T-helper 2 cell treated with Interferon-gamma antibody and Interleukin-4, amounts not matched to agents 100 ng/mL and 5 ng/mL, for 36 hours (primary cell): ENCODE measurements around the gene RBM26. TPM values are rescaled to one million over a fixed set of nuclear protein-coding genes. Genes with fewer than 3 reads are reported as not detected.

Source experiments
- intact Hi-C: fragments of 100-400 bp; cut with micrococcal nuclease; formaldehyde crosslinking; loops from one replicate; pipeline ENCODE4 v1.15.1; 2023
- total RNA-seq: library from RNA; stranded (reverse); gene quantifications from 2 replicates; pipeline ENCODE4 v1.2.3, GENCODE V29; 2022

RBM26 gene, protein sequence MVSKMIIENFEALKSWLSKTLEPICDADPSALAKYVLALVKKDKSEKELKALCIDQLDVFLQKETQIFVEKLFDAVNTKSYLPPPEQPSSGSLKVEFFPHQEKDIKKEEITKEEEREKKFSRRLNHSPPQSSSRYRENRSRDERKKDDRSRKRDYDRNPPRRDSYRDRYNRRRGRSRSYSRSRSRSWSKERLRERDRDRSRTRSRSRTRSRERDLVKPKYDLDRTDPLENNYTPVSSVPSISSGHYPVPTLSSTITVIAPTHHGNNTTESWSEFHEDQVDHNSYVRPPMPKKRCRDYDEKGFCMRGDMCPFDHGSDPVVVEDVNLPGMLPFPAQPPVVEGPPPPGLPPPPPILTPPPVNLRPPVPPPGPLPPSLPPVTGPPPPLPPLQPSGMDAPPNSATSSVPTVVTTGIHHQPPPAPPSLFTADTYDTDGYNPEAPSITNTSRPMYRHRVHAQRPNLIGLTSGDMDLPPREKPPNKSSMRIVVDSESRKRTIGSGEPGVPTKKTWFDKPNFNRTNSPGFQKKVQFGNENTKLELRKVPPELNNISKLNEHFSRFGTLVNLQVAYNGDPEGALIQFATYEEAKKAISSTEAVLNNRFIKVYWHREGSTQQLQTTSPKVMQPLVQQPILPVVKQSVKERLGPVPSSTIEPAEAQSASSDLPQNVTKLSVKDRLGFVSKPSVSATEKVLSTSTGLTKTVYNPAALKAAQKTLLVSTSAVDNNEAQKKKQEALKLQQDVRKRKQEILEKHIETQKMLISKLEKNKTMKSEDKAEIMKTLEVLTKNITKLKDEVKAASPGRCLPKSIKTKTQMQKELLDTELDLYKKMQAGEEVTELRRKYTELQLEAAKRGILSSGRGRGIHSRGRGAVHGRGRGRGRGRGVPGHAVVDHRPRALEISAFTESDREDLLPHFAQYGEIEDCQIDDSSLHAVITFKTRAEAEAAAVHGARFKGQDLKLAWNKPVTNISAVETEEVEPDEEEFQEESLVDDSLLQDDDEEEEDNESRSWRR
- total RNA-seq = 75.0 and 75.5 TPM in 2 replicates

GRCh38 chr13:79405831-79406596 lies at the start of gene RBM26:
Gene RBM26, minus strand, starts transcription at chr13:79406255. Its CDS starts 481 bp downstream, at chr13:79405774.
- intact Hi-C loops = loop anchor here (1.0 to 10.0 kb wide), 7 partner anchors 13 to 1711 kb away; partner anchors contain the start of genes NDFIP2, OBI1 and SLAIN1

GRCh38 chr13:79455331-79455730 lies 49.3 kb upstream of the RBM26 start:
- intact Hi-C loops = loop anchor here (10.0 kb wide), 1 partner anchor 261 kb away; no protein-coding TSS in a partner anchor

- intact Hi-C loops = loop anchor here (10.0 kb wide), 1 partner anchor 258 kb away; no protein-coding TSS in a partner anchor
These were observed 46.3 kb upstream of the RBM26 start for GRCh38 chr13:79452239-79452913.

DNA sequence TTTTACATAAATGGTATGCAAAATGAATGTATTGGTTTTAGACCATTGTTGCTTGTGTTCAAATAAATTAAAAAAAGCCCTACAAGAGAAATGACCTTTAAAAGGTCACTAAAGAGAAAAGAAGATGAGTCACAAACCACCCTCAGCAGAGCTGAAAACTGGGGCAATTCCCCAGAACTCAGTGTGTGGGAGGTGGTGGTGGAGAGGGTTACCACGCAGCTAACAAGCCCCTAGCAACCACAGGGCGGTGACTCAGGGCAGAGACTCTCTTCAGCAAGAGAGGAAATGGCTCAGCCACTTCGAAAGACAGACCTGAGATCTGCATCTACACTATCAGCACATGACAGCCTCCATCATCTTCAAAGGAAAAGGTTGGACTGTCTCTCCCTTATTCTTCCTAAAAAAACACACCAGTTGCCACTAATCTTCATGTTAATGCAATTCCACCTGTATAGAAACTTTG lies 45.5 kb upstream of the RBM26 start:
- intact Hi-C loops = loop anchor here (1.0 to 10.0 kb wide), 5 partner anchors 26 to 257 kb away; partner anchors contain the start of genes NDFIP2 and RBM26

DNA sequence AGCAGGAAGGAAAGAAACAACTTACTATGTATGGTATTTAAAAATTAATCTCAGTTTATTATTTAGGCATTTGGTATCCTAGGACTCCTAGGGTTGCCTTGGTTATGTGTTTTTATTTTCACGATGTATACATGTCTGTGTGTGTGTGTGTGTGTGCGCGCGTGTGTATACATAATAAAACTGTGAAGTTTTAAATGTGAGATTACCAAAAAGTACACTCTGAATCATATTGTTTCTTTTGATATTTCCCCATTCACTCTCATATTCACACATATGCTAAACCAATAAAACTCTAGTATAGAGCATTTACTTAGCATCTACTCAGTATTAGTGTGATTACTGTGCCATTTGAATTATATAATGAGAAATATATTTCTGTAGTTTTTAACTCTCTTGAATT lies 44.1 kb upstream of the RBM26 start:
- intact Hi-C loops = loop anchor here (10.0 kb wide), 1 partner anchor 255 kb away; no protein-coding TSS in a partner anchor

GRCh38 chr13:79448413-79448812 lies 42.4 kb upstream of the RBM26 start:
- intact Hi-C loops = no loop called here

- intact Hi-C loops = no loop called here
These were observed 41.7 kb upstream of the RBM26 start for GRCh38 chr13:79447741-79448140.

DNA sequence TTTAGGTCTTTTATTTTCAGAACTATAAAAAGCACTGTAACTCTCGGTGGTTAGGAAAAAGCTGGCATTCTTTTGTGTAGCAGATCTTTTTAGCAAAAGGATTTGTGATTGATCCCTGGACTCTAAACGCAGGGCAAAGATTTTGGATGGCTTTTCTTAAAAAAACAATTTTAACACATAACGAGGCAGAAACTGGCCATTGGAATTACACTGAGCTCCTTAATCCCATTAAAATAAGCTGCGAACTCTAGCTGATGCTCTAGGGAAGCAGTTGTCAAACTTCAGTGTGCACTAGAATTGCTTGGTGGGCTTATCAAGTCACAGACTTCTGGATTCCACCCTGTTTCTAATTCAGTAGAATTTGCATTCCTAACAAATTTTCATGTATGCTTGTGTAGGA lies 41.1 kb upstream of the RBM26 start:
- intact Hi-C loops = no loop called here

DNA sequence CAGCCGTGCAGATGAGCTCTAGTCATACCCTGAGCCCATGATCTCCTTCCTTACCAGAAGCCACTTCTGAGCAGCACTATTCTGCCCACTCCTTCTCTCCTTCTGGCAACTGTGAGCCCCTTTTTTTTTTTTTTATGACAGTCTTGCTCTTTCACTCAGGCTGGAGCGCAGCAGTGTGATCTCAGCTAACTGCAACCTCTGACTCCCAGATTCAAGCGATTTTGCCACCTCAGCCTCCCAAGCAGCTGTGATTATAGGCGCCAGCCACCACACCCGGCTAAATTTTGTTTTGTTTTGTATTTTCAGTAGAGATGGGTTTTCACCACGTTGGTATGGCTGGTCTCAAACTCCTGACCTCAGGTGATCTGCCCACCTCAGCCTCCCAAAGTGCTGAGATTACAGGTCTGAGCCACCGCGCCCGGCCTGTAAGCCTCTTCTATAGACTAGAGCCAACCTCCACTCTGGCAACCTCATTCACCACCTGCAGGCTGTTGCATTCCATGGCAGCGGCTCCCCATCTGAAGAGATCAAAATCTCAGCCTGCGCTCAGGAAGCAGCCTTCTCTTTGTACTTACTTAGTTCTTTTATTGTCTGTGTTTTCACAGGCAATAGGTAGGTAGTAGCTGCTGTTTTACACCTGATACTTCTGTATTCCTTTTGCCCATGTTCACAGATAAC lies 40.1 kb upstream of the RBM26 start:
- intact Hi-C loops = no loop called here

GRCh38 chr13:79442706-79443105 lies 36.7 kb upstream of the RBM26 start:
- intact Hi-C loops = no loop called here

DNA sequence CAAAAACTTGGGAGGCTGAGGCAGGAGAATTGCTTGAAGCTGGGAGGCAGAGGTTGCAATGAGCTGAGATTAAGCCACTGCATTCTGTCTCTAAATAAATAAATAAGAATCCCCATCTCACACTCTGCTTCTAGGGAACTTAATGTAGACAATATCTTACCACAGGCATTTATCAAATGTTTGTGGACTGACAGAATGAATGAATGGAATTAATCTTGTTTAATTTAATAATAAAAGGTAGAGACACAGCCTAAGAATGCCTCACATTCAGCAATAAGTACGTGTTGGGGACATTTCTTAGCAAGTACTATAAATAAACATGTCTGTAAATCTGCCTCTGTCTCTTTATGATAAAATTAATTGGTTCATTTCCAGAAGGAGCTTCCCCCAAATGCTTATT lies 36.2 kb upstream of the RBM26 start:
- intact Hi-C loops = no loop called here

- intact Hi-C loops = no loop called here
These were observed 35.0 kb upstream of the RBM26 start for GRCh38 chr13:79440958-79441528.

DNA sequence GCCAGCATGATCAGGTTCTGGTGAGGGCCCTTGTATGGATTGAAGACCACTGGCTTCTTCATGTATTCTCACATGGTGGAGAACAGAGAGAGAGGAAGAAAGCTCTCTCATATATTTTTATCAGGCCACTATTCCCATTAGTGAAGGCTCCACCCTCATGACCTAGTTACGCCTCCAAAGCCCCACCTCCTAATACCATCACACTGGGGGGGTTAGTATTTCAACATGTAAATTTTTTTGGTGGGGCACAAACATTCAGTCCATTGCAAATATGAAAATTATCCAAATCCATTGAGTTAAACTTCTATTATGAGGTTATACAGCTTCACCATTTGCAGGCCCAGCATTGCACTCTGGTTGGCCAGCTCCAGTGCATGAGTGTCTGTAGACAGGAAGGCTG lies 33.2 kb upstream of the RBM26 start:
- intact Hi-C loops = no loop called here

DNA sequence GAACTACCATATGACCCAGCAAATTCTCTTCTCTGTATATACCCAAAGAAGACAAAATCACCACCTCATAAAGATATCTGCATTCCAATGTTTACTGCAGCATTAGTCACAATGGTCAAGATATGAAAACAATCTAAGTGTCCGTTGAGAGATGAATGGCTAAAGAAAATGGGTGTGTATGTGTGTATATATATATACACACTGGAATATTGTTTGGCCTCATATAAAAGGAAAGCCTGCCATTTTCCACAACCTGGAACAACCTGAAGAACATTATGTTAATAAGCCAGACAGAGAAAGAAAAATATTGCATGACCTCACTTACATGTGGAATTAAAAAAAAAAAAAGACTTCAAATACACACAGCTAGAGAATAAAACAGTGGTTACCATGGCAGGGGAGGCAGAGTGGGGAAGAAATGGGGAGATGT lies 29.5 kb upstream of the RBM26 start:
- intact Hi-C loops = no loop called here

GRCh38 chr13:79434556-79434955 lies 28.5 kb upstream of the RBM26 start:
- intact Hi-C loops = no loop called here

DNA sequence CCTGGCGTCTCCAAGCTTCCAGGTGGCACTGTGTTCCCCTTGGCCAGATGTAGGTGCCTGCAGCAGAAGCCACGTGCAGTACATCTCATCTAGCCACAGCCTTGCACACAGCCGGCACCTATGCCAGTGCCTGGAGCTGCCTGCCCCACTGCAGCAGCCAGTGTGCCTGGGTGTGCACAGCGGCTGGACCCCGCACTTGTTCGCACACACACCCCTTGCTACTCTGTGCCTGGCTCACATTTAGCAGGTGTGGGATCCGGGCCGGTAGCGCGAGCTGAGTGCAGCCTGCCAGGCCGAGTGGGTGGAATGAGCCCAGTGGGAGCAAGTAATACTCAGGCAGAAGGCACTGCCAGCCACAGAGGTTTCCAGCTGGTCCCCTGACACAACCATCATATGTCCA lies 26.9 kb upstream of the RBM26 start:
- intact Hi-C loops = no loop called here

DNA sequence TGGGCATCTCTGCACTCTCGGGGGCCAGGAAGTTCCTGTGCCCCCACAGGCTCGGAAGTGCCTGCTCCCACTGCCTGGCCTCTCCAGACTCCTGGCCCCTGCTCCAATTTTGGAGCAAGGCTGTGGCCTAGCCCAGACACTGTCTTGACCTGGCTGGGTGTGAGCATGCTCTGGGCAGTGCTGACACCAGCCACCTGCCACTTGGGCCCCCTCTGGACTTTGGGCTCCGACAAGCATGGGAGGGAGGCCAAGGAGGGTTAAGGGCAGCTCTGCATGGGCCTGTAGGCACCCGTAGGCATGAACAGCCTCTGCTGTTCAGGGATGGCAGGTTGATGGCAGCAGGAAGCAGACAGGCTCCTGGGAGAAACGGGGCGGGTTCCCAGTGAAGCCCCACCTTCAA lies 26.0 kb upstream of the RBM26 start:
- intact Hi-C loops = no loop called here

DNA sequence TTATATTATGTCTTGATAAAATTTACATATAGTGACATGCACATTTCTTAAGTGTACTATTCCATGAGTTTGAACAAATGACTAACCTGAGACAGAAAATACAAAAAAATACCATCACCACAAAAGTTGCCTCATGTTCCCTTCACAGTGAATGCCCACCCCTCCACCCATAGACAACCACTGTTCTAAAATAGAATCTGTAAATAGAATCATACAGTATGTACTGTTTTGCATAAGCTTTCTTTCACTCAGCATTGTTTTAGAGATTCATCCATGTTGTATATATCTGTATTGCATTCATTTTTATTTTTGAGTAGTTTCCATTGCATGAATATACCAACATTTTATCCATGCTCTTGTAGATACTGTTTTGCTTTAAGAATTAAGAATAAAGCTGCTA lies 23.3 kb upstream of the RBM26 start:
- intact Hi-C loops = no loop called here

GRCh38 chr13:79427883-79428282 lies 21.8 kb upstream of the RBM26 start:
- intact Hi-C loops = no loop called here
